Measurements from ENCODE around the gene GLOD5.

GLOD5 gene

DNA sequence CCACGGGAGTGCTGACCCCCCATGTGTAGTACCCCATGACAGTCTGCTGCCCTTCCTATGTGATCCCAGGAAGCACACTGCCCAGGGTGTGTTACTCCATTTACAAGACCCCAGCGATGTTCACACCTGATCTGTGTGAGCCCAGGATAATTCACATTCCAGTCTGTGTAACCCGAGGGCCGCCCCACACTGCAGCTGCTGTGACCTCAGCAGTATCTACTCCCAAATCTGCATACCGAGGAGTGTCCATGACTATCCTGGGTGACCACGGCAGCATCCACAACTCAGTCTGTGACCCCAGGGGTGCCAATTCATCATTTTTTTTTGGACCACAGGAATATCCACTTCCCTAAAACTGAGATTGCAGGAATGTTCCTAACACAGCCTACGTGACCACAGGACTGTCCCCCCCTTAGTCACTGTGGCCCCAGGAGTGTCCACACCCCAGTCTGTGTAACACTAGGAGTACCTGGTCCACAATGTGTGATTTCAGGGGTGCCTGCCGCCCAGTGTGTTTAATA, 7.8 kb upstream of the GLOD5 start:
- no peak for DNase-seq (ENCODE audit: low read depth)

DNA sequence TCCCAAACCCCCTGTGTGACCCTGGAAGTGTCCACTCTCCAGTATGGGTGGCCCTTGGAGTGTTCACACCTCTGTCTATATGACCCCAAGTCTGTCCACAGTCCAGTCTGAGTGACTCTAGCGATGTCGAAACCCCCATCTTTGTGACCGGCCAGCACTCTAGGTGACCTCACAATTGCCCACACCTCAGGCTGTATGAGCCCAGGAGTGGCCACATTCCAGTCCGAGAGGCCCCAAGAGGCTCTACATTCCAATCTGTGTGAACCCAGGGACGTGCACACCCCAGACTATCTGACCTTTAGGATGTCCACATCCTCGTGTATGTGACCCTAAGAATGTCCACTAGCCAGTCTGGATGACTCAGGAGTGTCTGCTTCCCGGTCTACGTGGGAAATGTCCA, 7.3 kb upstream of the GLOD5 start:
- DNase-seq (ENCODE audit: low read depth): no peak

DNA sequence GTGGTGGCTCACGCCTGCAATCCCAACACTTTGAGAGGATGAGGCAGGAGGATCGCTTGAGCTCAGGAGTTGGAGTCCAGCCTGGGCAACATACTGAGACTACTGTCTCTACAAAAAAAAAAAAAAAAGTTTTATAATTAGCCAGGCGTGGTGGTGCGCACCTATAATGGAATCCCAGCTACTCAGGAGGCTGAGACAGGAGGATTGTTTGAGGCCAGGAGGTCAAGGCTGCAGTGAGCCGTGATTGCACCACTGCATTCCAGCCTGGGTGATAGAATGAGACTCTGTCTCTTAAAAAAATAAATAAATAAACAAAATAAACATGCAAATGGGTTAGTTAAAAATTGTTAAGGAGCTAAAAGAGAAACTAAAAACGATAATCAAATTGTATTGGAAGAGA, 7.7 kb downstream of the GLOD5 start:
- DNase-seq (ENCODE audit: low read depth): no peak

DNA sequence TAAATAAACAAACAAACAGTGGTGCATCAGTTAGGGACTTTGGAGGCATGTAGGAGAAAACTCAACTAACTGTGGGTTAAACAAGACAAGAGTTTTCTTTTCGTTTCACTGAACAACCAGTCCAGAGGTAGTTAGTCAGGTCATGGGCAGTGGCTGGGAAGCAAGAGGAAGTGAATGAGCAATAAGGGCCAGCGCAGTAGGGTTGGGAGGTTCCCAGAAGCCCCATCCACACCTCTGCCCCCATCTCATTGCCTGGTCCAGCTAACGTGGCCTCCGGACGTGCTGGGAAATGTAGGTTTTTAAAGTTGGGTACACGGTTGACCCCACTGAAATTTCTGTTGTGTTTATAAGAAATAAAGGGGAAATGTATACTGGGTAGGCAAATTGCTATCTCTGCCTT, 8.7 kb downstream of the GLOD5 start:
- DNase-seq (ENCODE audit: low read depth): no peak

DNA sequence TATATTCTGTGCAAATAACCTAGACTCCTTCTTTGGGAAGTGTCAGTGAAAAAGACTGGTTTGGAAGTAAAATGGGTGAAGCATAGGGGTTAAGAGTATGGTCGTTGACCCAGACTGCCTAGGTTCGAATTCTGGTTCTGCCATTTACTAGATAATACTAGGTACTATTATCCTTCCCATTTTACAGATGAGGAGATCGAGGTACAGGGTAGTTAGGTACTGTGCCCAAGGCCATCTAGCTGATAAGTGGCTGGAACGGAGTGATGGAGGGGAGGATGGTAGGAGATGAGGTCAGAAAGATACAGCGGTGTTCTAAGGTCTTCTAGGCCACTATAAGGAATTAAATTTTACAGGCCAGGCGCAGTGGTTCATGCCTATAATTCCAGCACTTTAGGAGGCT, 11.1 kb downstream of the GLOD5 start:
- DNase-seq (ENCODE audit: low read depth): no peak

DNA sequence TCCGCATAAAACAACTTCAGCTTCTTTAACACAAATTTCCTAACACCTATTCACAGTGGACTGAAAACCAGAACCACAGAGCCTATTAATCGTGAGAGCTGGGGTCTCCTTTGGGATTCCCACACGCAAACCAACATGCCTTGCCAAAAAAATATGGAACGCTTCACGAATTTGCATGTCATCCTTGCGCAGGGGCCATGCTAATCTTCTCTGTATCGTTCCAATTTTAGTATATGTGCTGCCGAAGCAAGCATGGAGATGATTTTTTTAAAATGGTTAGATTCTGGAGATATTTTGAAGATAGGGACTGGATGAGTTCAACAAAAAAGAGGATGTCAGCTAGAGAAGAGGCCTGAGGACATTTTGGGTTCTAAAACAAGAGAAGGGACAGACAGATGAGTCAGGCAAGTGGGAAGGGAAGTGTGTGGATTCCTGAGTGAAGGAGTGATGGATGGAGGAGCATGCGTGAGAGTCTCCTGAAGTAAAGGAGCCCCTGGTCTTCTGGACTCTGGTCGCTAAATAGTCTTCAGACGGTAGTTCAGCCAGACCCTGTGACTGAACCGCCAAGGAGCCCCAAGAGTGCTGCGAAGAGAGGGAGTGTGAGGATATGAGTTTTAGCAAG, 15.4 kb downstream of the GLOD5 start:
- no peak for DNase-seq (ENCODE audit: low read depth)

DNA sequence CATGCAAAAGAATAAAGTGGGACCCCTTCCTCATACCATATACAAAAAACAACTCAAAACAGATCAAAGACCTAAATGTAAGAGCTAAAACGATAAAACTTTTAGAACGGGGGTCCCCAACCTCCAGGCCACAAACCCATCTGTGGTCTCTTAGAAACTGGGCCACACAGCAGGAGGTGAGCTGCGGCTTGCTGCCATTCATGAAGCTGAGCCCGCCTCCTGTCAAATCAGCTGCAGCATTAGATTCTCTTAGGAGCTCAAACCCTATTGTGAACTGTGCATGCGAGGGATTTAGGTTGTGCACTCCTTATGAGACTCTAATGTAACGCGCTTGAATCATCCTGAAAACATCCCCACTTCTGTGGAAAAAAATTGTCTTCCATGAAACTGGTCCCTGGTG, 17.9 kb downstream of the GLOD5 start:
- no peak for DNase-seq (ENCODE audit: low read depth)

DNA sequence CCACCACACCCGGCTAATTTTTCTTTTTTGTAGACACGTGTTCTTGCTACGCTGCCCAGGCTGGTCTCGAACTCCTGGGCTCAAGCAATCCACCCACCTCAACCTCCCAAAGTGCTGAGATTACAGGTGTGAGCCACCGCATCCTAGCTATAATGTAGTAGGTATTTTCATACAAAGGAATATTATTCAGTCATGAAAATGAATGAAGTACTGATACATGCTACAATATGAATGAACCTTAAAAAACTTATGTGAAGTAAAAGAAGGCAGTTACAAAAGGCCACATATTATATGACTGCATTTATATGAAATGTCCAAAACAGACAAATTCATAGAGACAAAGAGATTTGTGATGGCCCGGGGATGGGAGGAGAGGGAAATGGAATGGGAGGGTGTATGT, 20.2 kb downstream of the GLOD5 start:
- DNase-seq (ENCODE audit: low read depth): no peak

DNA sequence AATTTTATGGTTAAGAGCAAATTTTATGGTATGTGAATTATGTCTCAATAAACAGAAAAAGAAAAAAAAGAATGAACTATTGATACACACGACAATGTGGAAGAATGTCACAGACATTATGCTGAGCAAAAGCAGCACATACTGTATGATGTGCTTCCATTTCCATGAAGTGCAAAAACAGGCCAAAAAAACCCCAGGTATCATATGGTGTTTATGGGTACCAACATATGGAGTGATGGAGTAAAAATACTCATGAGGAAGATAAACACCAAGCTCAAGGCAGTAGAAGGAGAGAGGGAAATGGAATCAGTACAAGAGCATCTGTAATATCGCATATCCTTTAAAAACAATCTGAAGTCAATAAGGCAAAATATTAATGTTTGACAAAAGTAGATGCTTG, 20.7 kb downstream of the GLOD5 start:
- DNase-seq (ENCODE audit: low read depth): no peak

DNA sequence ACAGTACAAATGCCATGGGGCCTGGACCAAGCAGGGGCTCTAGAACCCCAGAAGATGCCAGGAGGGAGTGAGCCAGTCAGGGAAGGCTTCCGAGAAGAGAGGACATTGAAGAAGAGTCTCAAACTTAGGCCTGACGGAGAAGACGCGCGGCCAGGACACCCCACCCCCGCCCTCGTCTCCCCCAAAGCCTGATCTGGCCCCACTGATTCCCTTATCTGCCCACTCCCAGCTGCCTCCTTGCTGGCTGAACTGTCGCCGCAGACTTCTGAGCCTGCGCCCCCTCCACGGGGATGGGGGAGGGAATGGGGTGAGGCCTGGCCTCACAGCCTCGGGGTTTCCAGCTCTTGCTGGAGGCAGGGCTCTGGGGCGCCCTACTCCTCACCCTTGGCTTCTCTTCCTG, 21.2 kb downstream of the GLOD5 start:
- DNase-seq (ENCODE audit: low read depth): no peak

DNA sequence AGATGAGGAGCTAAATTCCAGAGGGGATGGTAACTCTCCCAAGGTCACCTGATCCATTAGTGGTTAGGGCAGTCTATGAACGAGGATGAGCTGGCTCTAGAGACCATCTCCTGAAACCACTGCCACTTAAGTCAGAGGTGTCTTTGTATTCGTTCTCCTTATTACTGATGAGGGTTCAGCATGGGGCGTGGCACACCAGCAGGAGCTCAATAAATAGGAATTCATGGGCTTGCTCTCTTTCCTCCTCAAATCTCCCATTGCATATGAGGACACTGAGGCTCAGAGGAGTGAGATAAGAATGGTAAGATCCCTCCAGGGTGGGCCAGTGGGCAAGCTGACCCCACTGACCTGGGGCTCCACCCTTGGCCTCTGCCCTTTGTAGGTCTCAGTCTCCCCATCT, 23.2 kb downstream of the GLOD5 start:
- no peak for DNase-seq (ENCODE audit: low read depth)

DNA sequence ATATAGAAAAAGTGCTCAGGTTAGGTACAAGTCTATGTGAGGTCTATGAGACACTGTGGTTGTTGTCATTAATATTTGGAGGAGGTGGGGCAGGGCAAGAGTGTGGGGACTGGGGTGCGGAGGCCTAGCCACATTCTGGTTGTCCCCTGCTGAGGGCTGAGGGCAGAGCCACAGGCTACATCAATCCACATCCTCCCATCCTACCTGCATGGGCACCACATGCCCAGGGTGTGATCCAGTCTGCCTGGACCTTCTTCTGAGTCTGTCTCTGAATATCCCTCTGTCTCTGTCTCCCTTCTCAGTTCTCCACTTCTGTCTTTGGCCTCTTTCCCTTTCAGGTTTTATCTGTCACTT, 23.6 kb downstream of the GLOD5 start:
- no peak for DNase-seq (ENCODE audit: low read depth)

DNA sequence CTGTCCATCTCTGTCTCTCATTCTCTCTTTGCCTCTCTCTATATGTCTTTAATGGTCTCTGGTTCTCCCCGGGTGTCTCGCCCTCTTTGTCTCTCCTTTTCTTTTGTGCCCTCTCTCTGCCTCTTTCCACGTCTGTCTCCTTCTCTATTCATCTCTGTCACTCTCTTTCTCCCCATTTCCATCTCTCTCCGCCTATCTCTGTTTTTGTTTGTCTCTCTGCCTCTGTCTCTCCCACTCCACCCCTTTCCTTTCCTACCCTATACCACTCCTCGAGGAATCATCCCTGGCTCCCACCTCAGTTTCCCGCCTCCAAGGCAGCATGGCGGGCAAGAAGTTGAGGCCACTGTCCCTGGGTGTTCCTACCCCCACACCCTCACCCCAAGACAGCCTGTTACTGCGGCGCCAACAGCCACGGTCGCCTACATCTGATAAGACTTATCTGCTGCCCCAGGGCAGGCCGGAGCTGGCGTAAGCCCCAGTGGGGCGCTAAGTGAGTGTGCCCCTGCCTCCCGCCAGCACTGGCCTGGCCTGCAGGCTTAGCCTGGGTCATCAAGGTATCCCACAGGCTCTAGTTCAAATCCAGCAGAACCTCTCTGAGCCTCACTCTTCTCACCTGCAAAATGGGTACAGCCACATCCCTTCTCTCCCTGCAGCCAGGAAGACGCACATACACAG, 24.1 kb downstream of the GLOD5 start:
- DNase-seq (ENCODE audit: low read depth): no peak

DNA sequence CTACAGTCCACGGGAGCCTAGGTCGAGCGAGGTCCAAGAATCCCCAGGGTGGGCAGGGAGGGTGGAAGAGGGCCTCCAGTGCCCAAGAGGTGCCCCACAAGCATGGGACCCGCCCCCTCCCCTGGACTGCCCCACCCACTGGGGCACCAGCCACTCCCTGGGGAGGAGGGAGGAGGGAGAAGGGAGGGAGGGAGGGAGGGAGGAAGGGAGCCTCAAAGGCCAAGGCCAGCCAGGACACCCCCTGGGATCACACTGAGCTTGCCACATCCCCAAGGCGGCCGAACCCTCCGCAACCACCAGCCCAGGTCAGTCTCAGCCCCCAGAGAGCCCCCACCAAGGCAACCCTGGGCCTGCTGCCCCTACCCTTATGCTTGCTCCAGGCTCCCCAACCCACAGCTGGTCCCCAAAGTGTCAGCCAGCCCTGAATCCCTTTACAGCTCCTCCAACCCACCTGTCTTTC, 24.8 kb downstream of the GLOD5 start, which contains the start of gene GATA1:
TSS of gene GATA1 (plus strand) at position 250 of the 460 bp plus-strand sequence. CDS start 4,520 bp downstream, outside the sequence.
- DNase-seq (ENCODE audit: low read depth): no peak

DNA sequence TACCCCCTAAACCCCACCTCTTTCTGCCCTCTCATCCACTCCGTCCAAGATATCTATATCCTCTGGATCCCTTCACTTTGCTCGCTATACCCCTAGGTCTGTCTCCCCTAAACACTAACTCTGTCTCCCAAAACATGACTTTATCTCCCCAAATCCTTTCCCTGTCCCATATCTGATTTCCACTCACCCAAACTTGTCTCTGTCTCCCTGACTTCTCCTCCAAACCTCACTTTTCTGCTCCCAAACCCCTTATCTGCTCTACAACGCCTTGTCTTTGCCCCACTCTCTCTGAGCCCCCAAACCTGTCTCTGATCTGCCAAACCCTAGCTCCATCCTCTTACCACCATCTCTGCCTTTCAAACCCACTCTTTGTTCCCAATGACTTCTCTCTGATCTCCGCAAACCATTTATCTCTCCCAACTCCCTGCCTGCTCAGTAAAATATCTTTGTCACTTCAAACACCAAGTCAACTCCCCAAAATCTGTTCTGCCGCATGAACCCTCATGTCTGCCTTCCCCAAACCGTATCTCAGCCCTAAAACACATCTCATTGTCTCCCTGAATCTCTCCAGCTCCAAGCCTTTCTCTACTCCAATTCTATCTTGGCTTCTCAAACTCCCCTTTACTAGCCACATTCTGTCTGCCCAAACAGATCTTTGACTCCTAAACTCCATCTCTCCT, 25.4 kb downstream of the GLOD5 start:
- no peak for DNase-seq (ENCODE audit: low read depth)

DNA sequence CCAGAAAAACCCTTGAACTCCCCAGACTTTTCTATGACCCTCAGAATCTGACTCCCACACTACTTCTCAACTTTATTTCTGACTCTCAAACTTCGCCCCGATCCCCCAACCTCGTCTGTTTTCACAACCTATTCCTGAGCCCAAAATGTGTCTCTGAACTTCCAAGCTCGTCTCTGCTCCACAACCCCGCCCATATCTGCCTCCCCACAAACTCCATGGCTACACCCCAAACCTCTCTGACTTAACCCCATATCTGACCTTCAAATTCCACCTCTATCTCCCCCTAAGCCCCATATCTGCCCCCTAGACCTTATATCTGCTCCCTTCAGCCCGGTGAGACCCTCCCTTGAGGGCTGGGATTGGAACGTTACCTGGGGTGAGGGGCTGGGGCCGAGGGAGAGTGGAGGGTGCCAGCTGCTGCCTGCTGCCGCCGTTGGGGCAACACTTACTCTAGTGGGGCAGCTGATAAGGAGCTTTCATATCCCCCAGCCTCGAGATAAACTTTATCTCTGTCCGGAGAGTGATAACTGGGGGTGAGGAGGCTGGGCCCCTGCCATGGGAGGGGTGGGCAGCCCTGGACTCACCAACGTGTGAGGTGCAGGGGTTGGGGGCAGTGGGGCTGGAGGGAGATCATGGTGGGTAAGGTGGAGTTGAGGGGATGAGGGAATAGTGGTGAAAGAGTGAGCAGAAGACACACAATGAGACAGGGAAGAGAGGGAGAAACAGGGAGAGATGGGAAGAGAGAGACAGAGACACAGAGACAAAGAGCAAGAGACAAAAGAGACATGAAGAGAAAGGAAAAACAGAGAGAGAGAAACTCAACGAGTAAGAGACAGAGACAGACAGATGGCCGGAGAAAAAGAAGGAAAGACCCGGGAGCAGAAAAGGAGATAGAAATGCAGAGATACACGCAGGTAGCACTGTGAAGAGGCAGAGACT, 26.2 kb downstream of the GLOD5 start:
- DNase-seq (ENCODE audit: low read depth): no peak

DNA sequence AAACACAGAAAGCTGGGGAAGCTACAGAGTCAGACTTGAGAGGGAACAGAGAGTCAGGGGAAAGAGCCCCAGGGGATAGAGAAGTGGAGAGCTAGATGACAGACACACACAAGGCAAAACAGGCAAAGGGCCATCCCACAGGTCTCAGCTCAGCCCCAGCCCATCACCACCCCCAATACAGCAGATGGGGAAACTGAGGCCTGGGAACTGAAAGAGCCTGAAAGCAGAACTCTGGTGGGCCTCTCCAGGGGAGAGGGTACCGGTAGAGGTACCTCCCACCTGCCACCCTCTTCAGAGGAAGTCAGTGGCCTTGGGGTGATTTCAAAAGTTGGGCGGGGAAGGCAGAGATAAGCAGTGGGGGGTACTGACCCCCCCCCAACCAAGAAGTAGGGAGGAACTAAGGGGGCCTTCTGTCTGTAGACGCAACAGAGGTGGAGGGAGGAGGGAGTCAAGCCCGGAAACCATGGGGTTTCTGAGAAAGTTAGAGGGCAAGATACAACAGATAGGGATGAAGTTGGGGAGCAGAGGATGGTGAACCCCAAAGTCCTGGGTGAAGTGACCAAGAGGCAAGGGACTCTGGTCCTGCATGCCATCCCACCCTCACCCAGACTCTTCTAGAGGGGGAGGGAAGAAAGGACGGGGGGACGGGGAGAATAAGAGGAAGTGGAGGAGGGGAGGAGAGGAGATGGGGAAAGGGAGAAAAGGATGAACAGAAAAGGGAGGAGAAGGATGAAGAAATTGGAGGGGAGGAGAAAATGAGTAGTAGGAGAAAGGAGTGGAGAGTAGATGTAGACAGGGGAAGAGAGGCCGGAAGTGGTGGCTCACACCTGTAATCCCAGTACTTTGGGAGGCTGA, 28.0 kb downstream of the GLOD5 start:
- DNase-seq (ENCODE audit: low read depth): no peak

DNA sequence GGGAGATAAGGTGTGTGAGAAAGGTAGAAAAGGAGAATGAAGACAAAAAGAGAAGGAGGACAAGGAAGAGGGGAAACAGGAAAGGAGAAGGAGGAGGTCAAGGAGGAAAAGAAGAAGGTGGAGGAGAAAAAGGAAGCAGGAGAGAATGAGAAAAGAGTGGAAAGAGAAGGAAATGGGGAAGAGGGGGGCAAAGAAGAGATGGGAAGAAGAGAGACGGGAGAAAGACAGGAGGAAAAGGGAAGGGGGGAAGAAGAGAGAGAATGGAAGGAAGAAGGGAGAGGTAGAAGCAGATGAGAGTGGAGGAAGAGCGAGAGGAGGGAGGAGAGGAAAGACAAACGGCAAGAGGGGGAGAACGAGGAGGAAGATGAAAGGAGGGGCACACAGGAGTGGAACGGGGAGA, 28.9 kb downstream of the GLOD5 start:
- no peak for DNase-seq (ENCODE audit: low read depth)

DNA sequence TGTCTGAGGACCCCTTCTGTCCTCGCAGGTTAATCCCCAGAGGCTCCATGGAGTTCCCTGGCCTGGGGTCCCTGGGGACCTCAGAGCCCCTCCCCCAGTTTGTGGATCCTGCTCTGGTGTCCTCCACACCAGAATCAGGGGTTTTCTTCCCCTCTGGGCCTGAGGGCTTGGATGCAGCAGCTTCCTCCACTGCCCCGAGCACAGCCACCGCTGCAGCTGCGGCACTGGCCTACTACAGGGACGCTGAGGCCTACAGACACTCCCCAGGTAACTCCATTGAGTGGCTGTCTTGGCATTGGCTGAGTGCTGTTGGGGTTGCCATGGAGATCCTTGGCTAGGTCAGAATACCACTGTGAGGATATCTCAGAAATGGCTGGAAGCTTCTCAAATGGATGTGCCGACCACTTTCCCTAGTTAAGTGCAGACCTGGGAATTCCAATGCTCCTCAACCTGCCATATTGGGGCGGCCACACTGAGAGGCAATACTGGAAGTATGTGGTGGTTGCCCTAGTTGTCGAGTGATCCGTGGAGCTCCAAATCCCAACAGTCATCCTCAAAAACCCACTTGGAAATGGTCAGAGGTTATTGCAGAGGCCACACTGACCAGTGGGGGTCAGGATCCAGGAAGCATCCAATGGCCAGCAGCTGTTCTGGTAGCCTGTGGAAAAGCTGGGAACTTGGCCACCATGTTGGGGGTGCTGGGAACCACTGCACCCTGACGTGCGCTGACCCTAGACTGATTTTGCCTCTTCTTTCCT, 29.7 kb downstream of the GLOD5 start:
- no peak for DNase-seq (ENCODE audit: low read depth)

DNA sequence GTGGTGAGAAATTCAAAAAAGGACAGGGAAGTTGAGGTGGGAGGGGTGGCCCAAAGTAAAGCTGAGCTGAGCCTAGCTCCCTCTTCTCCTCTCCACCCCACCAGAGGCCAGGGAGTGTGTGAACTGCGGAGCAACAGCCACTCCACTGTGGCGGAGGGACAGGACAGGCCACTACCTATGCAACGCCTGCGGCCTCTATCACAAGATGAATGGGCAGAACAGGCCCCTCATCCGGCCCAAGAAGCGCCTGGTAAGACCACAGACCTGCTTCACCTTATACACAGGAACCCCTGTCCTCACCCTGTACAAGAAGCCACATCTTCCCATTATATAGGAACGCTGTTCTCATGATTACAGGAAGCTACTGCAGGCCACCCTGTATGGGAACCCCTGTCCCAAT, 30.7 kb downstream of the GLOD5 start:
- DNase-seq (ENCODE audit: low read depth): no peak

Measured in HS-27A (cell line).